ENCODE measurements around the gene ARF3. TPM values are rescaled to one million over a fixed set of nuclear protein-coding genes. Genes with fewer than 3 reads are reported as not detected.
A peak's percentile ranks its signal among the peaks of the same experiment; 100 is the strongest.

ARF3 gene
- total RNA-seq, 1 donor from 2014 or later: 113 TPM

- intact Hi-C loops (cut with micrococcal nuclease): loop anchor here (1.0 to 5.0 kb wide), 5 partner anchors 8 to 125 kb away; partner anchors contain the start of genes ARF3 and PRKAG1
- peak; percentile 6 for ATAC-seq (ENCODE audit: low read depth)
- TF ChIP-seq, protein P1, sequence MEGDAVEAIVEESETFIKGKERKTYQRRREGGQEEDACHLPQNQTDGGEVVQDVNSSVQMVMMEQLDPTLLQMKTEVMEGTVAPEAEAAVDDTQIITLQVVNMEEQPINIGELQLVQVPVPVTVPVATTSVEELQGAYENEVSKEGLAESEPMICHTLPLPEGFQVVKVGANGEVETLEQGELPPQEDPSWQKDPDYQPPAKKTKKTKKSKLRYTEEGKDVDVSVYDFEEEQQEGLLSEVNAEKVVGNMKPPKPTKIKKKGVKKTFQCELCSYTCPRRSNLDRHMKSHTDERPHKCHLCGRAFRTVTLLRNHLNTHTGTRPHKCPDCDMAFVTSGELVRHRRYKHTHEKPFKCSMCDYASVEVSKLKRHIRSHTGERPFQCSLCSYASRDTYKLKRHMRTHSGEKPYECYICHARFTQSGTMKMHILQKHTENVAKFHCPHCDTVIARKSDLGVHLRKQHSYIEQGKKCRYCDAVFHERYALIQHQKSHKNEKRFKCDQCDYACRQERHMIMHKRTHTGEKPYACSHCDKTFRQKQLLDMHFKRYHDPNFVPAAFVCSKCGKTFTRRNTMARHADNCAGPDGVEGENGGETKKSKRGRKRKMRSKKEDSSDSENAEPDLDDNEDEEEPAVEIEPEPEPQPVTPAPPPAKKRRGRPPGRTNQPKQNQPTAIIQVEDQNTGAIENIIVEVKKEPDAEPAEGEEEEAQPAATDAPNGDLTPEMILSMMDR (IDR thresholded peaks at IDR 0.05): no peak
- ChIA-PET CTCF (interaction anchor here (0.9 to 6.1 kb wide), 15 partner anchors 9 to 126 kb away, joined by 3 to 74 read pairs (median 7); partner anchors contain the start of genes ARF3, DDX23 and FKBP11), POLR2A (interaction anchor here (1.0 to 3.8 kb wide), 7 partner anchors 9 to 126 kb away, joined by 4 to 24 read pairs (median 5); partner anchors contain the start of genes ARF3, DDX23 and FKBP11)
- Mint-ChIP-seq H3K4me1 (peaks cover 42% of the 10 kb centered on the region), H3K27ac (peak within 1 kb of the TSS; percentile 64), H3K4me3 (peak within 1 kb of the TSS; percentile 83), H3K27me3 (peaks cover 47% of the 10 kb centered on the region), H3K9me3 (no peaks in the 10 kb centered on the region), H3K36me3 (ENCODE audit: low read depth) (no peaks in the 10 kb centered on the region)
- DNase-seq: no peak
Measured at GRCh38 chr12:48978291-48978740, 21.0 kb upstream of the ARF3 start, which contains the start of gene WNT1. WNT1 (plus strand) TSS chr12:48978322; CDS start chr12:48978651, 329 bp downstream.

DNA sequence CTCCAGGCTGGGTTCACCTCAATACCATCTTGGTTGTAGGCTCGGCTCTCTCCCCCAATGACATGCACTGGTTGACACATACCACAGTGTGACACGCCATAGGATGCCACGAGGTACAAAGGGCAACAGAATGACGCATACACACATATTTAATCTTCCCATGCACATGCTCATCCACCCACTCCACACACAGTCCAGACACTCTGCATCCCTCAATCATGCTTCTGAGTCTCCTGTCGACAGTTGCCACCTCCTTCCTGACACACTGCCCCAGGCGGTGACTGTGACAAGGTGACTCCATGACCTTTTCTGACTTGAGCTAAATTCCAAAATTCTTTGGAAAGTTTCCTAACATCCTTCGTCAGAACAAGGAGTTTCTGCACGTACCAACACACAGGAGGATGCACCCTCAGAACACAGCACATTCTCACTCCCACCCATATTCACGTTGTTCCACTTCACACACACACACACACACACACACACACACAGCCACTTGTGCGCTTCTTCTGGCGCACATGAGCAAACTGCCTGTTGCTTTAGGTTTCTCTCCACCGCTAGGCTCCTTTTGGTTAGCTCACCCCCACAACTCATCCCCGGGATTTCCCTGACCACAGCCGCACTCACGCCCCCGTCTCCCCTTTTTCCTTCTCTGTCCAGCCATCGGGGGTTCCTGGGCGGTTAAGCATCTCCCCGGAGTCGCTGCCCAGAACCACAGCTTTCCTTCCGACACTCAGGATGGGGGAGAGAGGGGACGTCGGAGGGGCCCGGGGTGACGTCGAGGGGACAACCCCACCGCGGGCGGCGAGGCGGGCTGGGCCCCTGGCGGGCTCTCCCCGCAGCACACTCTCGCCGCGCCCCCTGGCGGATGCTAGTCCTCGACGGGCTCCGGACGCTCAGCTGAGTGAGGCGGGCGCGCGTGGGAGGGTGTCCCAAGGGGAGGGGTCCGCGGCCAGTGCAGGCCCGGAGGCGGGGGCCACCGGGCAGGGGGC lies 20.3 kb upstream of the ARF3 start:
- H3K27me3 Mint-ChIP-seq: peaks cover 50% of the 10 kb centered on the region
- H3K9me3 Mint-ChIP-seq: no peaks in the 10 kb centered on the region
- TF ChIP-seq, protein P1 (IDR thresholded peaks at IDR 0.05): peak; percentile 45
- H3K4me1 Mint-ChIP-seq: peaks cover 42% of the 10 kb centered on the region
- peak; percentile 72 for ATAC-seq (ENCODE audit: low read depth)
- peak overlapping the region; percentile 64 for H3K27ac Mint-ChIP-seq
- POLR2A ChIA-PET: interaction anchor here (1.0 to 3.8 kb wide), 5 partner anchors 16 to 125 kb away, joined by 4 to 24 read pairs (median 5); partner anchors contain the start of genes ARF3 and DDX23
- no peaks in the 10 kb centered on the region for H3K36me3 Mint-ChIP-seq (ENCODE audit: low read depth)
- CTCF ChIA-PET: interaction anchor here (0.6 to 6.1 kb wide), 16 partner anchors 10 to 125 kb away, joined by 3 to 74 read pairs (median 6); partner anchors contain the start of genes ARF3, DDX23 and FKBP11
- DNase-seq: peak; percentile 79
- H3K4me3 Mint-ChIP-seq: peak overlapping the region; percentile 68
- intact Hi-C loops (cut with micrococcal nuclease): loop anchor here (1.0 to 5.0 kb wide), 5 partner anchors 7 to 124 kb away; partner anchors contain the start of genes ARF3 and PRKAG1

DNA sequence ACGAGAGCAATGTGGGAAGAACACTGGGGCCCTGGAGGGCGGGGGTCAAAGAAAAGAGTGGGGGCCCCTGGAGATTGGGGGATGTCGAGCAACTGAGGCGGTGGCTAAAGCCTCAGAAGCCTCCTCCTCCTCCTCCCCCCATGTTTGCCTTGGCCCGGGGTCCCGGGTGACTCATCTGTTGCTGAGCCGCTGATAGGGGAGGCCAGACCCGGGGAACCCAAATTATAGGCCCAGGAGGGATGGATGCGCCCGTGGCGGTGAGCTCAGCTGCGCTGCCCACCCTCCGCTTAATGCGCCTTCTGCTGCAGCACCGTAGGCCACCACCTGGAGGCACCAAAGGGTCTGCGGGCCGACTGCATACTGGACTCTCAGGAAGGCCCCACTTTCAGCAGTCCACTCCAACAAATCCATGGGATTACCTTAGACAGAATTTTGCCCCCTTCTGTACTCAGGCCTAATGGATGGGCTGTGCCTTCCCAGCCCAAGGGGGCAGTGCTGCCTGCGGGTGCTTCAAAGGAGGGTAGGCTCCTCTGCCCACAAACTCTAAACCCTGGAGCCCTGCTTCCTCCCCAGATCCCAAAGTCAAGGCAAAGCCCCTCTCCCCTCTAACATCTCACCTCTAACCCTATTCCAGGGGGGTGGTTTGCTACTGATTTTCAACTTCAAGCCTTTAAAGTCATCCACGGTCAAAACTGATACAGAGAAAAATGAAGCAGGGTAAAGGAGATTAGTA lies 16.8 kb upstream of the ARF3 start:
- Mint-ChIP-seq H3K9me3 (no peaks in the 10 kb centered on the region), H3K27me3 (peaks cover 52% of the 10 kb centered on the region), H3K4me3 (no peak overlapping the region), H3K36me3 (ENCODE audit: low read depth) (no peaks in the 10 kb centered on the region), H3K4me1 (peaks cover 44% of the 10 kb centered on the region), H3K27ac (no peak overlapping the region)
- no peak for DNase-seq
- intact Hi-C loops (cut with micrococcal nuclease): no loop called here
- ChIA-PET CTCF (no interaction called here), POLR2A (interaction anchor here (1.5 kb wide), 1 partner anchor 34 kb away, joined by 3 read pairs; no protein-coding TSS in a partner anchor)
- ATAC-seq (ENCODE audit: low read depth): peak; percentile 27
- TF ChIP-seq, protein P1 (IDR thresholded peaks at IDR 0.05): no peak

DNA sequence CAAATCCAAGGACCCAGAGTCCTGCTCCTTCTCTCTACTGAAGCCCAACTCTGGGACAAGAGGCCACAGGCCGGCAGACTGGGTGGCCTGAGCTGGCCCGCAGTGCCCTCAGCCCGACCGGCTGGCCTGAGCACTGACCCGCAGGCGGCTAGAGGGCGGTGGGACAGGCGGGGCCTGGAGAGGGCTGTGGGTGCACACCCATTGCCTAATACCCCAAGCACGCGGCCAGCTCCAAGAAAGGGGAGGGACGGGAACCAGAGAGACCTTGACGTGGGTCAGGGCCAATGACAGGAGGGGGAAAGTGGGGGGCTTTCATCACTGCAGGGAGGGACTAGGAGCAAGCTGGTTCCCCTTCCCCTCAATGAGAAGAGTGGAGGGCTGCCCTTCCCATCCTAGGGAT lies 16.2 kb upstream of the ARF3 start:
- ATAC-seq (ENCODE audit: low read depth): no peak
- intact Hi-C loops (cut with micrococcal nuclease): no loop called here
- TF ChIP-seq, protein P1 (IDR thresholded peaks at IDR 0.05): no peak
- no peaks in the 10 kb centered on the region for H3K36me3 Mint-ChIP-seq (ENCODE audit: low read depth)
- no peaks in the 10 kb centered on the region for H3K9me3 Mint-ChIP-seq
- ChIA-PET POLR2A (interaction anchor here (1.5 kb wide), 1 partner anchor 33 kb away, joined by 3 read pairs; no protein-coding TSS in a partner anchor), CTCF (no interaction called here)
- H3K27ac Mint-ChIP-seq: no peak overlapping the region
- DNase-seq: no peak
- no peak overlapping the region for H3K4me3 Mint-ChIP-seq
- peaks cover 50% of the 10 kb centered on the region for H3K27me3 Mint-ChIP-seq
- peaks cover 43% of the 10 kb centered on the region for H3K4me1 Mint-ChIP-seq

All from activated B cell treated with CpG ODN at 0.5 μM for 24 hours (primary cell).